Stimulated activated CD4-positive, alpha-beta T cell treated with anti-CD3 and anti-CD28 coated beads, Interleukin-1b, Interleukin-23, amount 100 ng/mL, for 48 hours (primary cell): Measurements from ENCODE around the gene NHERF1.

Experiments used
- DNase-seq: peaks from one replicate; pipeline ENCODE4 v3.0.0-alpha.2; 2020

NHERF1 gene

GRCh38 chr17:74750327-74751069 is 2.1 kb downstream of the NHERF1 start:
- no peak for DNase-seq

- DNase-seq: no peak
Observed at GRCh38 chr17:74752415-74752814, 4.0 kb downstream of the NHERF1 start.

GRCh38 chr17:74752822-74753401 is 4.5 kb downstream of the NHERF1 start:
- DNase-seq: no peak

GRCh38 chr17:74754832-74755231 is 6.4 kb downstream of the NHERF1 start:
- no peak for DNase-seq

- DNase-seq: no peak
Observed at GRCh38 chr17:74755533-74755932, 7.1 kb downstream of the NHERF1 start.

- DNase-seq: no peak
Observed at GRCh38 chr17:74756891-74757290, 8.5 kb downstream of the NHERF1 start.

- DNase-seq: no peak
Observed at GRCh38 chr17:74757502-74757901, 9.1 kb downstream of the NHERF1 start.

- DNase-seq: no peak
Observed at GRCh38 chr17:74757931-74758847, 9.8 kb downstream of the NHERF1 start.

- no peak for DNase-seq
Observed at GRCh38 chr17:74758848-74759168, 10.4 kb downstream of the NHERF1 start.

- no peak for DNase-seq
Observed at GRCh38 chr17:74759243-74759801, 10.9 kb downstream of the NHERF1 start.

GRCh38 chr17:74759941-74760340 is 11.5 kb downstream of the NHERF1 start:
- no peak for DNase-seq

- DNase-seq: no peak
Observed at GRCh38 chr17:74760404-74761105, 12.1 kb downstream of the NHERF1 start.

GRCh38 chr17:74761419-74761818 is 13.0 kb downstream of the NHERF1 start:
- DNase-seq: no peak

GRCh38 chr17:74761931-74762330 is 13.5 kb downstream of the NHERF1 start:
- no peak for DNase-seq

GRCh38 chr17:74763565-74764387 is 15.3 kb downstream of the NHERF1 start:
- DNase-seq: no peak

GRCh38 chr17:74764751-74765286 is 16.4 kb downstream of the NHERF1 start:
- no peak for DNase-seq

- DNase-seq: no peak
Observed at GRCh38 chr17:74766413-74766812, 18.0 kb downstream of the NHERF1 start.

- DNase-seq: no peak
Observed at GRCh38 chr17:74767111-74767516, 18.7 kb downstream of the NHERF1 start.

- DNase-seq: no peak
Observed at GRCh38 chr17:74768069-74768762, 19.8 kb downstream of the NHERF1 start.

- no peak for DNase-seq
Observed at GRCh38 chr17:74768763-74769114, 20.3 kb downstream of the NHERF1 start.

- no peak for DNase-seq
Observed at GRCh38 chr17:74769266-74769855, 20.9 kb downstream of the NHERF1 start.
